Common myeloid progenitor, CD34-positive (primary cell): ENCODE results near the gene WWOX.

Experiments used
- CTCF ChIA-PET: fragments of 350-600 bp; sonication (Branson Sonifier 250); formaldehyde crosslinking; loops from one replicate; lab custom pipeline; 2021; ENCODE audit warnings: antibody characterized with exemption; lab: Charles Lee
- POLR2A ChIA-PET: fragments of 350-600 bp; sonication (Branson Sonifier 250); formaldehyde crosslinking; loops from one replicate; lab custom pipeline; 2021; ENCODE audit warnings: antibody characterized with exemption; lab: Charles Lee
- DNase-seq, 3 donors: peaks; one replicate each; pipeline versions ENCODE4 v3.0.0 to v3.0.0-alpha.2; 2013
- H3K27ac ChIP-seq, 2 experiments: 1 replicate in 1 of 2; 2 replicates in 1 of 2; pipeline ENCODE4 v1.7.0; 2013; ENCODE audit warnings: inconsistent platforms in 2 of 2, low read length in 2 of 2, mild to moderate bottlenecking in 2 of 2, low read depth in 1 of 2, moderate library complexity in 1 of 2; ENCODE audit not compliant: severe bottlenecking in 2 of 2, insufficient read depth in 1 of 2, poor library complexity in 1 of 2
- H3K27me3 ChIP-seq, 5 experiments: replicated peaks in 2 of 5; 1 replicate in 3 of 5; 2 replicates in 2 of 5; pipeline versions ENCODE4 v1.6.1 to v1.7.0; 2013; ENCODE audit warnings: low read length in 4 of 5, mild to moderate bottlenecking in 2 of 5, moderate library complexity in 2 of 5, inconsistent platforms in 1 of 5; ENCODE audit not compliant: insufficient read depth in 5 of 5, control insufficient read depth in 4 of 5
- H3K36me3 ChIP-seq, 4 experiments: 1 replicate in 2 of 4; 2 replicates in 2 of 4; pipeline versions ENCODE4 v1.6.1 to v1.7.0; 2013; ENCODE audit warnings: low read length in 3 of 4, control low read depth in 1 of 4, mild to moderate bottlenecking in 1 of 4; ENCODE audit not compliant: control insufficient read depth in 4 of 4, insufficient read depth in 4 of 4
- H3K4me1 ChIP-seq, 4 experiments: 1 replicate in 3 of 4; 2 replicates in 1 of 4; pipeline versions ENCODE4 v1.6.1 to v1.7.1; 2013; ENCODE audit warnings: low read length in 3 of 4, mild to moderate bottlenecking in 3 of 4, control low read depth in 1 of 4, inconsistent platforms in 1 of 4, moderate library complexity in 1 of 4; ENCODE audit not compliant: control insufficient read depth in 4 of 4, insufficient read depth in 4 of 4; ENCODE audit errors: control extremely low read depth in 1 of 4
- H3K4me3 ChIP-seq, 7 experiments: 1 replicate in 4 of 7; 2 replicates in 3 of 7; pipeline versions ENCODE4 v1.5.1 to v1.7.0; 2013; ENCODE audit warnings: mild to moderate bottlenecking in 7 of 7, low read length in 6 of 7, moderate library complexity in 6 of 7, inconsistent platforms in 2 of 7, low read depth in 2 of 7, control low read depth in 1 of 7; ENCODE audit not compliant: insufficient read depth in 4 of 7, control insufficient read depth in 1 of 7; ENCODE audit errors: extremely low read depth in 1 of 7
- H3K9me3 ChIP-seq, 5 experiments: 1 replicate in 4 of 5; 2 replicates in 1 of 5; pipeline versions ENCODE4 v1.6.1 to v1.7.1; 2013; ENCODE audit warnings: low read length in 4 of 5, mild to moderate bottlenecking in 2 of 5, inconsistent platforms in 1 of 5, low read depth in 1 of 5, moderate library complexity in 1 of 5; ENCODE audit not compliant: control insufficient read depth in 4 of 5, insufficient read depth in 2 of 5; ENCODE audit errors: control extremely low read depth in 1 of 5
- WGBS: methylation state at CpG from one replicate; pipeline ENCODE4 v1.1.5; 2013; ENCODE audit not compliant: insufficient coverage; 5-methylcytosine and 5-hydroxymethylcytosine counted together

The WWOX gene

GRCh38 chr16:78659216-78659615 lies 559.8 kb downstream of the WWOX start:
- DNase-seq: peak in 2 of 3 donors; percentile 5 to 26
- CTCF ChIA-PET: no interaction called here
- Histone ChIP-seq H3K4me3 (peak overlapping the region in 3 of 7 experiments; percentile 10 to 59 (median 38)), H3K4me1 (peaks cover 0 to 17% (median 14%) of the 10 kb centered on the region in 4 experiments), H3K36me3 (no peaks in the 10 kb centered on the region), H3K27me3 (no peaks in the 10 kb centered on the region), H3K27ac (no peak overlapping the region), H3K9me3 (no peaks in the 10 kb centered on the region)
- POLR2A ChIA-PET: no interaction called here
- 22% methylated on average over 8 of the region's 9 CpGs for WGBS

- Histone ChIP-seq H3K27ac (no peak overlapping the region), H3K36me3 (no peaks in the 10 kb centered on the region), H3K4me1 (peaks cover 0 to 17% (median 14%) of the 10 kb centered on the region in 4 experiments), H3K9me3 (no peaks in the 10 kb centered on the region), H3K27me3 (no peaks in the 10 kb centered on the region), H3K4me3 (peak overlapping the region in 3 of 7 experiments; percentile 10 to 59 (median 38))
- ChIA-PET CTCF (no interaction called here), POLR2A (no interaction called here)
- peak in 1 of 3 donors; percentile 16 for DNase-seq
- 27% methylated on average over 2 of the region's 3 CpGs for WGBS
Measured at GRCh38 chr16:78659668-78660217, 560.3 kb downstream of the WWOX start.

GRCh38 chr16:78660795-78661194 lies 561.3 kb downstream of the WWOX start:
- no peak for DNase-seq
- ChIA-PET POLR2A (no interaction called here), CTCF (interaction anchor here (0.7 kb wide), 1 partner anchor 185 kb away, joined by 4 read pairs; no protein-coding TSS in a partner anchor)
- no peak overlapping the region for H3K4me3 ChIP-seq
- H3K9me3 ChIP-seq: no peaks in the 10 kb centered on the region
- peaks cover 0 to 17% (median 14%) of the 10 kb centered on the region in 4 experiments for H3K4me1 ChIP-seq
- no peak overlapping the region for H3K27ac ChIP-seq
- no CpG with 5 or more reads among the region's 1 CpG for WGBS
- no peaks in the 10 kb centered on the region for H3K27me3 ChIP-seq
- H3K36me3 ChIP-seq: no peaks in the 10 kb centered on the region

- H3K4me1 ChIP-seq: peaks cover 0 to 17% (median 14%) of the 10 kb centered on the region in 4 experiments
- CTCF ChIA-PET: no interaction called here
- H3K4me3 ChIP-seq: no peak overlapping the region
- POLR2A ChIA-PET: no interaction called here
- no peaks in the 10 kb centered on the region for H3K36me3 ChIP-seq
- H3K9me3 ChIP-seq: no peaks in the 10 kb centered on the region
- no peak for DNase-seq
- no peak overlapping the region for H3K27ac ChIP-seq
- no peaks in the 10 kb centered on the region for H3K27me3 ChIP-seq
- WGBS: 100% methylated on average over 5 of the region's 5 CpGs
Measured at GRCh38 chr16:78663690-78664089, 564.2 kb downstream of the WWOX start.

GRCh38 chr16:78664811-78665772 lies 565.6 kb downstream of the WWOX start:
- CTCF ChIA-PET: no interaction called here
- DNase-seq: no peak

GRCh38 chr16:78666318-78666717 lies 566.9 kb downstream of the WWOX start:
- no peak overlapping the region for H3K27ac ChIP-seq
- no peak overlapping the region for H3K4me3 ChIP-seq
- ChIA-PET CTCF (no interaction called here), POLR2A (no interaction called here)
- H3K9me3 ChIP-seq: no peaks in the 10 kb centered on the region
- no peak for DNase-seq
- 100% methylated on average over 3 of the region's 4 CpGs for WGBS
- no peaks in the 10 kb centered on the region for H3K36me3 ChIP-seq
- H3K27me3 ChIP-seq: no peaks in the 10 kb centered on the region
- no peaks in the 10 kb centered on the region for H3K4me1 ChIP-seq

More at GRCh38 chr16:78664811-78665772, 565.6 kb downstream of the WWOX start:
- peaks cover 0 to 6% (median 4%) of the 10 kb centered on the region in 4 experiments for H3K4me1 ChIP-seq
- H3K9me3 ChIP-seq: no peaks in the 10 kb centered on the region
- H3K27ac ChIP-seq: no peak overlapping the region
- POLR2A ChIA-PET: no interaction called here
- no peak overlapping the region for H3K4me3 ChIP-seq
- 95% methylated on average over 16 of the region's 19 CpGs for WGBS
- H3K27me3 ChIP-seq: no peaks in the 10 kb centered on the region
- no peaks in the 10 kb centered on the region for H3K36me3 ChIP-seq

GRCh38 chr16:78667675-78668074 lies 568.2 kb downstream of the WWOX start:
- no peaks in the 10 kb centered on the region for H3K9me3 ChIP-seq
- no peaks in the 10 kb centered on the region for H3K4me1 ChIP-seq
- H3K36me3 ChIP-seq: no peaks in the 10 kb centered on the region
- H3K4me3 ChIP-seq: no peak overlapping the region
- DNase-seq: no peak
- H3K27me3 ChIP-seq: no peaks in the 10 kb centered on the region
- WGBS: 98% methylated on average over 5 of the region's 5 CpGs
- ChIA-PET POLR2A (interaction anchor here (0.6 kb wide), 1 partner anchor 424 kb away, joined by 6 read pairs; no protein-coding TSS in a partner anchor), CTCF (interaction anchor here (0.6 to 1.3 kb wide), 2 partner anchors 16 to 935 kb away, joined by 4 read pairs; no protein-coding TSS in a partner anchor)
- H3K27ac ChIP-seq: no peak overlapping the region
